IMR-90 (cell line): ENCODE measurements around the gene MXRA8. TPM values are rescaled to one million over a fixed set of nuclear protein-coding genes. Genes with fewer than 3 reads are reported as not detected.
A peak's percentile ranks its signal among the peaks of the same experiment; 100 is the strongest.

ENCODE experiments used
- ATAC-seq: fragments of 200-7000 bp; cut with Tn5 transposase; 2 replicates; pipeline ENCODE4 v1.9.1; 2020; ENCODE audit warnings: low read depth, mild to moderate bottlenecking, moderate library complexity
- BruUV-seq: library from RNA; stranded (reverse); fragments of 400-500 nt; replicated peaks from 2 replicates; lab custom pipeline; 2021; lab: Mats Ljungman, UMichigan
- CTCF ChIA-PET: fragments of 300-600 bp; formaldehyde crosslinking; extraction: SDS; loops from one replicate; lab custom pipeline; 2021; ENCODE audit warnings: antibody characterized with exemption; lab: Yijun Ruan, JAX
- POLR2A ChIA-PET: fragments of 300-600 bp; sonication (Branson Sonifier 250); formaldehyde crosslinking; loops from one replicate; lab custom pipeline; 2022; ENCODE audit warnings: antibody characterized with exemption; ENCODE audit not compliant: unreplicated experiment; lab: Charles Lee
- DNase-seq: peaks from one replicate; pipeline ENCODE4 v3.0.0; 2013
- H2AFZ ChIP-seq: replicated peaks from 2 replicates; pipeline ENCODE3; 2013; ENCODE audit warnings: low read length, mild to moderate bottlenecking; ENCODE audit not compliant: poor library complexity
- H2AK5ac ChIP-seq: 2 replicates; pipeline ENCODE4 v1.6.1; 2013; ENCODE audit warnings: low read depth, low read length, inconsistent platforms
- H2AK9ac ChIP-seq: replicated peaks from 2 replicates; pipeline ENCODE3; 2013; ENCODE audit warnings: mild to moderate bottlenecking, low read depth, low read length, moderate library complexity; ENCODE audit not compliant: poor library complexity
- H2BK120ac ChIP-seq: 2 replicates; pipeline ENCODE4 v1.6.1; 2013; ENCODE audit warnings: low read depth, low read length, inconsistent platforms
- H2BK15ac ChIP-seq: 3 replicates; pipeline ENCODE4 v1.6.1; 2013; ENCODE audit warnings: low read depth, low read length, inconsistent platforms
- H2BK20ac ChIP-seq: 2 replicates; pipeline ENCODE4 v1.6.1; 2013; ENCODE audit warnings: low read depth, mild to moderate bottlenecking, inconsistent platforms, low read length, moderate library complexity
- H2BK5ac ChIP-seq: 2 replicates; pipeline ENCODE4 v1.6.1; 2013; ENCODE audit warnings: mild to moderate bottlenecking, low read depth, low read length, inconsistent platforms; ENCODE audit not compliant: poor library complexity, severe bottlenecking
- H3K14ac ChIP-seq: replicated peaks from 2 replicates; pipeline ENCODE4 v1.6.1; 2013; ENCODE audit warnings: low read depth, low read length, inconsistent platforms
- H3K18ac ChIP-seq: 2 replicates; pipeline ENCODE4 v1.6.1; 2013; ENCODE audit warnings: low read depth, low read length, control low read depth
- H3K23ac ChIP-seq: 2 replicates; pipeline ENCODE4 v1.6.1; 2013; ENCODE audit warnings: low read depth, low read length, inconsistent platforms
- H3K27ac ChIP-seq: 2 replicates; pipeline ENCODE4 v1.5.1; 2013; ENCODE audit warnings: mild to moderate bottlenecking, control low read depth, low read length; ENCODE audit not compliant: insufficient read depth
- H3K27me3 ChIP-seq: 2 replicates; pipeline ENCODE4 v1.6.1; 2013; ENCODE audit warnings: low read length; ENCODE audit not compliant: control insufficient read depth, insufficient read depth
- H3K36me3 ChIP-seq: 2 replicates; pipeline ENCODE4 v1.6.1; 2013; ENCODE audit warnings: low read length, mixed read lengths; ENCODE audit not compliant: control insufficient read depth, insufficient read depth
- H3K4ac ChIP-seq: 2 replicates; pipeline ENCODE4 v1.6.1; 2013; ENCODE audit warnings: low read depth, low read length, inconsistent platforms
- H3K4me1 ChIP-seq: 2 replicates; pipeline ENCODE4 v1.6.1; 2013; ENCODE audit warnings: low read length, mixed read lengths; ENCODE audit not compliant: control insufficient read depth, insufficient read depth
- H3K4me2 ChIP-seq: 2 replicates; pipeline ENCODE4 v1.6.1; 2013; ENCODE audit warnings: low read depth, mild to moderate bottlenecking, control low read depth, low read length, moderate library complexity
- H3K4me3 ChIP-seq: 2 replicates; pipeline ENCODE4 v1.5.1; 2013; ENCODE audit warnings: low read depth, mild to moderate bottlenecking, control low read depth, low read length, moderate library complexity; ENCODE audit not compliant: insufficient read depth
- H3K56ac ChIP-seq: 2 replicates; pipeline ENCODE4 v1.6.1; 2013; ENCODE audit warnings: low read length, inconsistent platforms; ENCODE audit not compliant: insufficient read depth; ENCODE audit errors: extremely low read depth
- H3K79me1 ChIP-seq, 2 experiments: 2 replicates each; pipeline ENCODE4 v1.6.1; 2013; ENCODE audit warnings: low read length in 2 of 2, inconsistent platforms in 1 of 2, low read depth in 1 of 2
- H3K9ac ChIP-seq: 2 replicates; pipeline ENCODE4 v1.6.1; 2013; ENCODE audit warnings: low read depth, low read length, control low read depth
- H3K9me1 ChIP-seq: 2 replicates; pipeline ENCODE4 v1.6.1; 2013; ENCODE audit warnings: low read length, inconsistent platforms; ENCODE audit not compliant: insufficient read depth
- H3K9me3 ChIP-seq: 2 replicates; pipeline ENCODE4 v1.6.1; 2013; ENCODE audit warnings: low read length; ENCODE audit not compliant: control insufficient read depth, insufficient read depth
- H4K20me1 ChIP-seq: 2 replicates; pipeline ENCODE4 v1.6.1; 2013; ENCODE audit warnings: low read length, inconsistent platforms; ENCODE audit not compliant: insufficient read depth
- H4K5ac ChIP-seq: 2 replicates; pipeline ENCODE4 v1.6.1; 2013; ENCODE audit warnings: mild to moderate bottlenecking, low read depth, low read length, control low read depth
- H4K8ac ChIP-seq, 2 experiments: 2 replicates each; pipeline ENCODE4 v1.6.1; 2013; ENCODE audit warnings: low read depth in 2 of 2, low read length in 2 of 2, control low read depth in 1 of 2, inconsistent platforms in 1 of 2
- H4K91ac ChIP-seq: 2 replicates; pipeline ENCODE4 v1.6.1; 2013; ENCODE audit warnings: low read depth, low read length, inconsistent platforms; ENCODE audit not compliant: insufficient read depth
- BHLHE40 ChIP-seq: fragments of 150-350 bp; IDR thresholded peaks from 2 replicates; pipeline ENCODE4 v1.6.1; 2016; ENCODE audit warnings: mild to moderate bottlenecking, low read depth, low read length
- CHD1 ChIP-seq: IDR thresholded peaks from 2 replicates; pipeline ENCODE4 v1.6.1; 2012; ENCODE audit warnings: low read depth, low read length, improper control_type of control experiment
- CTCF ChIP-seq: conservative IDR thresholded peaks from 2 replicates; pipeline ENCODE4 v1.5.1; 2012; ENCODE audit warnings: mild to moderate bottlenecking, low read depth, low read length, improper control_type of control experiment
- ELK1 ChIP-seq: fragments of 150-350 bp; IDR thresholded peaks from 2 replicates; pipeline ENCODE4 v1.6.1; 2016; ENCODE audit warnings: low read depth, mild to moderate bottlenecking, low read length, moderate library complexity, borderline replicate concordance
- FOS ChIP-seq: fragments of 150-350 bp; IDR thresholded peaks from 2 replicates; pipeline ENCODE4 v1.6.1; 2016; ENCODE audit warnings: low read depth, low read length
- MAZ ChIP-seq: IDR thresholded peaks from 2 replicates; pipeline ENCODE4 v1.6.1; 2012; ENCODE audit warnings: low read depth, mild to moderate bottlenecking, low read length, improper control_type of control experiment, moderate library complexity, borderline replicate concordance
- MXI1 ChIP-seq: IDR thresholded peaks from 2 replicates; pipeline ENCODE4 v1.6.1; 2012; ENCODE audit warnings: low read depth, mild to moderate bottlenecking, low read length, moderate library complexity, borderline replicate concordance
- POLR2A ChIP-seq: IDR thresholded peaks from 2 replicates; pipeline ENCODE4 v1.6.1; 2012; ENCODE audit warnings: mild to moderate bottlenecking, low read depth, low read length
- WGBS, 2 experiments: methylation state at CpG; one replicate each; pipeline versions ENCODE4 v1.1.5 to v1.1.7; 2013; ENCODE audit warnings: missing lambda C conversion rate in 2 of 2; ENCODE audit not compliant: insufficient read length in 1 of 2; ENCODE audit errors: extremely low coverage in 2 of 2; 5-methylcytosine and 5-hydroxymethylcytosine counted together
- dilution Hi-C: fragments of 300-500 bp; cut with HindIII; formaldehyde crosslinking; loops from one replicate; pipeline ENCODE4 v1.14.3; 2018; ENCODE audit warnings: low sequenced_read_pairs; ENCODE audit not compliant: unreplicated experiment
- in situ Hi-C: fragments of 300-500 bp; cut with MboI; formaldehyde crosslinking; loops from 3 replicates; pipeline ENCODE4 v1.14.3; 2019; ENCODE audit warnings: low sequenced_read_pairs, inconsistent platforms, mixed read lengths
- intact Hi-C: fragments of 100-400 bp; cut with micrococcal nuclease; formaldehyde crosslinking; loops from 2 replicates; pipeline ENCODE4 v1.10.0; 2022
- polyA plus RNA-seq, 3 experiments: library from polyadenylated mRNA; depleted of rRNA; stranded (reverse); fragments of >200 nt; gene quantifications; 2 replicates each; pipeline ENCODE4 v1.2.3, GENCODE V29; 2012; ENCODE audit warnings: low replicate concordance in 1 of 3
- total RNA-seq: library from RNA; depleted of rRNA; stranded (reverse); fragments of >200 nt; gene quantifications from 2 replicates; pipeline ENCODE4 v1.2.3, GENCODE V29; 2012

Gene MXRA8
- total and polyA plus RNA-seq, 2 of the 4 experiments (the other 2 are of a cell fraction) = 92.5 to 469 TPM

GRCh38 chr1:1345384-1345783, 13.0 kb downstream of the MXRA8 start:
- Histone ChIP-seq H3K9me1 (peaks cover 13% of the 10 kb centered on the region), H2AK9ac (peak overlapping the region; percentile 87), H3K4me3 (no peak overlapping the region), H3K18ac (no peak overlapping the region), H2BK120ac (peak overlapping the region; percentile 40; the same call in 1 of the 2 replicates), H2BK20ac (no peak overlapping the region), H3K4me1 (peaks cover 30% of the 10 kb centered on the region), H3K27me3 (no peaks in the 10 kb centered on the region), H4K20me1 (peaks cover 67% of the 10 kb centered on the region), H3K27ac (no peak overlapping the region; the same call in 1 of the 2 replicates), H3K79me1 (peaks cover 12 to 66% of the 10 kb centered on the region in 2 experiments), H2BK5ac (peak overlapping the region; percentile 72), H4K91ac (0 out of 2 replicates have a peak overlapping the region, but pooled peaks have one; percentile 26), H2AFZ (no peak overlapping the region), H3K56ac (no peak overlapping the region), H2AK5ac (peak overlapping the region; percentile 73; the same call in 1 of the 2 replicates), H3K4ac (peak overlapping the region; percentile 61; the same call in 1 of the 2 replicates), H3K9me3 (no peaks in the 10 kb centered on the region), H3K9ac (no peak overlapping the region), H4K8ac (peak overlapping the region in 1 of 2 experiments; percentile 40; a peak in 1 of 4 replicates), H3K36me3 (peaks cover 13% of the 10 kb centered on the region), H4K5ac (no peak overlapping the region), H3K4me2 (no peak overlapping the region), H2BK15ac (no peak overlapping the region), H3K14ac (no peak overlapping the region), H3K23ac (no peak overlapping the region)
- in situ Hi-C loops = no loop called here
- dilution Hi-C loops = no loop called here
- ATAC-seq = no peak
- DNase-seq = no peak
- WGBS, 2 experiments = 85% methylated on average over 8 of the region's 16 CpGs; no CpG with 5 or more reads in 1 of the 2 experiments
- TF ChIP-seq ELK1 (no peak), MXI1 (no peak), POLR2A (no peak), CTCF (no peak), BHLHE40 (no peak), MAZ (no peak), CHD1 (no peak), FOS (no peak)
- CTCF ChIA-PET = no interaction called here
- intact Hi-C loops = no loop called here
- no TSS peak for BruUV-seq
- POLR2A ChIA-PET = interaction anchor here (0.9 kb wide), 1 partner anchor 30 kb away, joined by 3 read pairs; the partner anchor contains the start of gene AURKAIP1
